HG02763 (cell line): Measurements from ENCODE around the gene TMEM63A.

Experiments used
- ATAC-seq: cut with Tn5 transposase; IDR thresholded peaks from one replicate; pipeline ENCODE4 v1.9.1; 2021; ENCODE audit warnings: mild to moderate bottlenecking, moderate library complexity; ENCODE audit not compliant: unreplicated experiment

Gene TMEM63A

DNA sequence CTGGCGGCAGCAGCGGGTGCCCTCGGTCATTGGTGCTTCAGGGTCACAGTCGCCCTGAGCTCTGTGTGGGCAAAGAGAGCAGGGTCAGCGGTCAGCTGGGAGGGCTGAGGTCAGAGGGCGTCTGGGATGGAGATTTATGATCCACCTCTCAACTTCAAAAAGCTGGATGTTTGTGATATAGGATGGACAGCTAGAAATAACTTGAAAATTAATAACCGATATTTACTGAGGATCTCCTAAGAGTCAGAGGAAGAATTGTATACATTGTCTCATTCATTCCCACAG, 4.8 kb upstream of the TMEM63A start:
- no peak for ATAC-seq

- ATAC-seq, result no peak
These were observed 4.2 kb upstream of the TMEM63A start for GRCh38 chr1:225886159-225887029.

DNA sequence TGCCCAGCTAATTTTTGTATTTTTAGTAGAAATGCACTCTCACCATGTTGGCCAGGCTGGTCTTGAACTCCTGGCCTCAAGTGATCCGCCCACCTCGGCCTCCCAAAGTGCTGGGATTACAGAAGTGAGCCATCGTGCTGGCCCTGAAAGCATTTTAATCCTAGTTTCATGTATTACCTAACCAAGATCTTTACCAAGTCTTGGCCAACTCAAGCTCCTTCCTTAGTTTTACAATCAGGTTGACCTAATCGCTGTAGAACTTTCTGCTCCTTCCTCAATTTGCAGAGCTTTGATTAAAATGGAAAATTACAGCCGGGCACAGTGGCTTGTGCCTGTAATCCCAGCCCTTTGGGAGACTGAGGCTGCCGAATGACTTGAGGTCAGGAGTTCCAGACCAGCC, 3.2 kb upstream of the TMEM63A start:
- no peak for ATAC-seq

GRCh38 chr1:225883616-225884265, 1.6 kb upstream of the TMEM63A start:
- ATAC-seq, result no peak

DNA sequence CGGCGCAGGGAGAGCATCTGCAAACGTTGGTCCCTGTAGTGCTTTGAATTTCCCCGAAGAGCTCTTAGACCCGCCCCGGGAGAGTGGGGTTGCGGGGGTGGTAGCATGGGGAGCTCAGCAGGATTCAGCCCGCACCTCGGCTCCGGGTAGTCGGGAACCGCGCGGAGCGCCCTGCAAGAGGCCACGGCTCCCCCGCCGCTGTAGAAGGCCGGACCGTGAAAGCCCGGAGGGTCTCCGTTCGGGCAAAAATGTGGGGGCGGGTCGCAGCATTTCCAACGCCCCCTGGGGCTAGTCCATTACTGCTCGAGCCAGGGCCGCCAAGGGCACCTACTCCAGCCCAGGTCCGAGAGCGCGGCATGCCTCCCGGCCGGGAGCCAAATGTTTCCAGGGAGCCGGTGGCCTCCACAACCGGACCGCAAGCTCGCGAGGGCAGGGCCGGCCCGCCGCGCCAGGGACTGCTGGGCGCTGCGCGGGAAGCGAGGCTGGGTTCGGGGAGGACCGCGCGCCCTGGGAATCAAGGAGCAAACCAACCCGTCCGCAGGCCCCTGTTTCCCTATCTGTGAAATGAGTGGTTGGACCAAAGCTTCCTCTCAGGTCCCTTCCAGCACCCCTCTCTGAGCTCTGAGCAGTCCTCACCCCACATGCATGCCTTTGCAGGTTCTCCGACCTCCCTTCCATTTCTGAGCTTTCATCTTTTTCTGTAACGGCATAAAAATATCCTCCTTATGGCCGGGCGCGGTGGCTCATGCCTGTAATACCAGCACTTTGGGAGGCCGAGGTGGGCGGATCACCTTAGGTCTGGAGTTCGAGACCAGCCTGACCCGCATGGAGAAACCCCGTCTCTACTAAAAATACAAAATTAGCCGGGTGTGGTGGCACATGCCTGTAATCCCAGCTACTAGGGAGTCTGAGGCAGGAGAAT, 775 bp upstream of the TMEM63A start:
- ATAC-seq, result peak; percentile 28

GRCh38 chr1:225881081-225881958, 860 bp downstream of the TMEM63A start:
- no peak for ATAC-seq

GRCh38 chr1:225880636-225881035, 1.5 kb downstream of the TMEM63A start:
- ATAC-seq, result no peak

DNA sequence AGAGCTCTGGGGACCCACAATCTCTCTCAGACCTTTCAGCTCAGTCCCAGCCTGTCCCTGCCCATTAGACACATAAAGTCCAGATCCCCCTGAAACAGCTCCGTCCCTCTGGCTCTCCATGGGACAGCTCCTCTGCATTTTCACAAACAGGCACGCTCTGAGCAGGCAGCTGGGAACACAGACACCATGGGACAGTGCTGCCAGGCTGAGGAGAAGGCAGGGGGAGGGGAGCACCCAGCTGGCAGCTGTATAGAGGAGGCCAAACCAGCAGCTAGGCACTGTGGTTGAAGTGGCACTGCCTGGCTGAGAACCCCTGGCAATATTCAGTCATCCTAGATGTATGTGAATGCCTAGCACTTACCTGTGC, 2.0 kb downstream of the TMEM63A start:
- no peak for ATAC-seq

DNA sequence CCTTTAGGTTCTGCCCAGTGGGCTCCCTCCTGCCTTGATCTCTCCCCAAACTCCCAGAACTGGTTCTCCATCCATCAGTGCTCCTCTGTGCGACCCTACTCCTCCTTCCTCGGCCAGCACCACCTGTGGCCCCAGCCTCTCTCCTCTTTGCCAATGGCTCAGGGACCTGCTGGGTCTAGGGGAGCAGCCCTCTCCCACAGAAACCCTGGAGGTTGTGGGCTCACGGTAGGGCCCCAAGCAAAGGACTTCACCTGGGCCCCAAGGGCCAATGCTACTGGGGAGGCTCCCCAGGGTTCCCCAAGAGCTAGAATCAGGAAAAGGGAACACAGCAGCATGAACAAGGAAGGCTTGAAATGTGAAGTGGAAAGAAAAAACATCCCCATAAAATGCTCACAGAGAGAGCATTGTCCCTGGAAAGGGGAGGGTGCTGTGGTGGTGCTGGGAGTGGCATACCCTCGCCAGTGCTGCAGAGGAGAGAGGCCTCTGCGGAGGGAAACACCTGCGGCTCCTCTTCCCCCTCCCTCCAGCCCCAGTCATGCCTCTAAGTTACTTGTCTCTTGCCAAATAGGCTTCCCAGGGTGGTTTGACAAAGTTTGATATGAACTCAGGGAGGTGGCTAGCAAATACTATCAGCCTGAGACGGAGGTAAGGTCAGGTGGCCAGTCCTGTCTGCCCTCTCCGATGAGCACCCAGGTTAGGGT, 2.5 kb downstream of the TMEM63A start:
- no peak for ATAC-seq

DNA sequence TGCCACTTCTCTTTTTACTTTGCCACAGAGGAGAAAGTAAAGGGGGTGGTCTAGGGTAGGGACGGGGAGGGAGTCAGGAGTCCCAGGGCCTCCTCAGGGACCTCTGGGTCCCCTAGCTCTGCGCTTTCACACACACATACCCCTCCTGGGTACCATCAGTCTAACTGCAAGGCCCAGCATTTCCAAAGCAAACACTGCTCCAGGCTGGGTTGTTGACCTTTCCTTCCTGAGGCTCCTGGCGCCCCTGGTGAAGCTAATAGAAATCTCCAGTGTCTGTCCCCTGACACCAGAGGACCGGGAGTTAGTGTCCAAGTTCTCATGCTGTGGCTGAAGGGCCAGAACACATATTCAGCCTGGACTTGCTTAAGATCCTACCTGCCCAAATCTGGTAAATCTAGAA, 3.9 kb downstream of the TMEM63A start:
- no peak for ATAC-seq

DNA sequence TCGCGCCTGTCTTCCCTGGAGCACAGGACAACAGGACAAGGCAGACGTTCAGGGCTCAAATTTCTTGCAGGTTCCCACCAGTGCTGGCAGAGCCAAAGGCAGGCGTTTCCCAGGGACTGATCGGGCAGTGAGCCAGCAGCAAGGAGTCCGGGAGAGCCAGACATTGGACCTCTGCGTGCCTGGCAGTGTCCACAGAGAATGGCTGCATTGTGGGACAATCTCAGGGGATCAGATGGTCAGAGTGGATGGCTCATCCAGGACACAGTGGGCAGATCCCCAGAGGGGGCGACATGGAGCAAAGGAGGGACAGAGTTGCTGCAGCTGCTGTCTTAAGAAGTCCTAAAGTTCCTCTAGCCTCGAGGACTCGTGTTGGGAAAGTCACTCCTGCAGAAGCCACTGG, 4.6 kb downstream of the TMEM63A start:
- no peak for ATAC-seq

DNA sequence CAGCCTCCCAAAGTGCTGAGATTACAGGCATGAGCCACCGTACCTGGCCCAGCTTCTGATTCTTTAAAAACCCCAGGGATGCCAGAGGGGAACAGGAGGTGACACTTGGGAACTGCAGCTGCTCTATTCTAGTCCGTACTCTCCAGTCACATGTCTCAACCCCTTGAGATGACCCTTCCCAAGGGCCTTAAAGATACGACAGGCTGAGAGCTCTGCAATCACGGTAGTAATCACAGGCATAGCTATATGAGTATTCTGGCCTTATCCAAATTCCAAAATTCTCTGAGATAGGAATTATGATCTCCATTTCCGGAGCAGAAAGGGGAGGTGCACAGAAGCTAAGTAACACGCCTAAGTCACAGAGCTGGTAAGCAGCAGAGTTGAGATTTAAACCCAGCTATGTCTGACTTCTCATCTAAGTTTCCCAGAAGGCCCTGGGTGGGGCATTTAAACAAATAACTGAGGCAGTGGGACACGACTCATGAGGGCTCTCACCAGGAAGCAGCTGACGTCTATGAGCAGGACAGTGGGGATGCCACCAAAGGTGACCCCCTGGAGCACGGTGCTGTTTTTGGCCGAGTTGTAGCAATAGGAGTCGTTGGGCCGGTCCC, 5.2 kb downstream of the TMEM63A start:
- no peak for ATAC-seq

- no peak for ATAC-seq
These were observed 7.0 kb downstream of the TMEM63A start for GRCh38 chr1:225875044-225875815.

DNA sequence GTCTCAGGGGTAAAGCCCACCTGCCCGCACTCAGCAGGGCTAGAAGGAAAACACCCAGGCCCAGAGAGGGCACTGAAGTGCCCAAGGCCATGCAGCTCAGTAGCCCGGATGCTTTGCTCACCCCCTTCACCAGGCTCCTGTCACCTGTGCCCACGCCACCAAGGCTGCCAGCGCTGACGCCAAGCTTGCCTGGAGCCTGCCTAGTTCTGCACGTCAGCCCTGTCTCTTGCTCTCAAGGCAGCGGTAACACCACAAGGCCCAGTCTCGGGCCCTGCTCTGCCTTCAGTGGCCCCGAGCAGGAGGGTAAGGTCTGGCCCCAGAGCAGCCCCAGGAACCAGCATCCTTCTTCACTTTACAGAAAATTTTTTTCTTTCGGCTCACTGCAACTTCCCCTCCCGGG, 7.7 kb downstream of the TMEM63A start:
- no peak for ATAC-seq

DNA sequence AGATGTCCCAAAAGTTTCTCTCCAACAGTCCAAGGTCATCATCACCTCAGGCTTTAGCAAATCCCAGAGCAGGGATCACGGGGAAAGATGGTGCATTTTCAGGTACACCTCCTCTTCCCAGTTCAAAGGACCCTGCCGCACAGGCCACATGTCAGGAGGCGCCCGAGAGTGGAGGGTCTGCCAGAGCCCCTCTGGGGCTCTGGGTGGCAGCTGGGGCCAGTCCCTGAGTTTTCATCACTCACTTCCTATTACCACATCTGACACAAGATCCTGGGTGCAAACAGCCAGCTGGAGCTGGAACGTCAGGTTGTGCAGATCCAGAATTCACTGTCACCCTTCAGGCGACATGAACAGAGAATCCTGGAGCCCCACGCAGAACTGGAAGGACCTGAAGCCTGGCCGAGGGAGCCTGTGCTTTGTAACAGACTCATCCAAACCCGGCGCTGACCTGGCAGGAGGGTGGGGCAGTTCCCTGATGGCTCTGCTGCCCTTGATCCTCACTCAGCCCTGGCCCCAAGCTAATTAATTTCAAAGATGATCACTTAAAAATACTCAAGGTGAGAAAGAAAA, 8.8 kb downstream of the TMEM63A start:
- no peak for ATAC-seq

GRCh38 chr1:225872075-225872430, 10.1 kb downstream of the TMEM63A start:
- no peak for ATAC-seq

GRCh38 chr1:225871359-225872074, 10.7 kb downstream of the TMEM63A start:
- ATAC-seq, result no peak

DNA sequence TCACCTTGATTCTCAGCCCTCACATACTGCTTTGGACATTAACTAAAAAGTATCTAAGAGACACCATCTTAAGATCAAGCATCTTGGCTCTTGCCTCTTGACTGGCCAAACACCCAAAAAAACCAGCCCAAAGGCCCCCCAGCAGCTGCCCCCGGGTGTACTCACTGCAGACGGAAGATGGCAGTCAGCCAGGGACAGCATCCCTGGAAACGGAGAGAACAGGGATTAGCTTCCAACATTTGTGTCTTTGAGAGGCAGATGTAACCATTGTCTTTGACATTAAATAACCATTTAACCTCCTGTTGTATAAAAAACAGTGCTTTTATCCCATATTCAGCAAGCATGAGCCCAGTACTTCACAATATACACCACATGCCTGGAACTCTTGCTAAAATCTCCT, 11.3 kb downstream of the TMEM63A start:
- no peak for ATAC-seq
